ENCODE measurements around the gene PPP1R1A.

DNA sequence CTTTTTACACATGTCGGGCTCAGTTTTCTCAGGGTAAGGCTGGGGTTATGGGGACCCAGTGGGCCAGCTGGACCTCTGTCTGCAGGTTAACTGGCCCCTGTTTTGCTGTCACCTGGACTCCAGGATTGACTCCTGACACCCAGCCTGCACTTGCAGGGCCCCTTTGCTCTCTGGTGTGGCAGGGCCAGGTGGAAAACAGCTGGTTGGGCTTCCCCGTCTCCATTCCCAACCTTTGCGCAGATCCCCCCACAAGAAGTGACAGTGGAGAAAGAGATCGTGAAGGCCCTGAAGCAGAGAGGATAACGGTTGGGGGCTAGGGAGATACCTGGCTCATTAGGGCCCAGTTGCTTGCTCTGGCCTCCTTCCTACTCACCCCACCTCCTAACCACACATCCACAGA is 1.5 kb upstream of the PPP1R1A start:
- TF ChIP-seq, protein P1, sequence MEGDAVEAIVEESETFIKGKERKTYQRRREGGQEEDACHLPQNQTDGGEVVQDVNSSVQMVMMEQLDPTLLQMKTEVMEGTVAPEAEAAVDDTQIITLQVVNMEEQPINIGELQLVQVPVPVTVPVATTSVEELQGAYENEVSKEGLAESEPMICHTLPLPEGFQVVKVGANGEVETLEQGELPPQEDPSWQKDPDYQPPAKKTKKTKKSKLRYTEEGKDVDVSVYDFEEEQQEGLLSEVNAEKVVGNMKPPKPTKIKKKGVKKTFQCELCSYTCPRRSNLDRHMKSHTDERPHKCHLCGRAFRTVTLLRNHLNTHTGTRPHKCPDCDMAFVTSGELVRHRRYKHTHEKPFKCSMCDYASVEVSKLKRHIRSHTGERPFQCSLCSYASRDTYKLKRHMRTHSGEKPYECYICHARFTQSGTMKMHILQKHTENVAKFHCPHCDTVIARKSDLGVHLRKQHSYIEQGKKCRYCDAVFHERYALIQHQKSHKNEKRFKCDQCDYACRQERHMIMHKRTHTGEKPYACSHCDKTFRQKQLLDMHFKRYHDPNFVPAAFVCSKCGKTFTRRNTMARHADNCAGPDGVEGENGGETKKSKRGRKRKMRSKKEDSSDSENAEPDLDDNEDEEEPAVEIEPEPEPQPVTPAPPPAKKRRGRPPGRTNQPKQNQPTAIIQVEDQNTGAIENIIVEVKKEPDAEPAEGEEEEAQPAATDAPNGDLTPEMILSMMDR (IDR thresholded peaks at IDR 0.05): no peak
- no peak for TF ChIP-seq POLR2A (IDR thresholded peaks at IDR 0.05)
